HL-60 (cell line): ENCODE results near the gene WDR27.

Experiments
- DNase-seq, 2 experiments: peaks; one replicate each; pipeline ENCODE4 v3.0.0-alpha.2; 2010 to 2020; ENCODE audit warnings: low read depth in 1 of 2, low spot score in 1 of 2
- H3K27ac ChIP-seq: fragments of 250-450 bp; sonication (Bioruptor Pico); replicated peaks from 2 replicates; pipeline ENCODE4 v1.5.1; 2020; ENCODE audit warnings: mild to moderate bottlenecking, moderate library complexity
- H3K27me3 ChIP-seq: fragments of 250-450 bp; sonication (Bioruptor Pico); 2 replicates; pipeline ENCODE4 v1.5.1; 2021; ENCODE audit warnings: mild to moderate bottlenecking, moderate library complexity; ENCODE audit not compliant: insufficient read depth, poor library complexity, severe bottlenecking
- H3K4me3 ChIP-seq: replicated peaks from 2 replicates; pipeline ENCODE4 v1.5.1; 2011; ENCODE audit warnings: mild to moderate bottlenecking, control low read depth, low read length; ENCODE audit not compliant: insufficient read depth
- GABPA ChIP-seq: IDR thresholded peaks from 2 replicates; pipeline ENCODE4 v1.6.1; 2012; ENCODE audit warnings: low read depth
- POLR2AphosphoS5 ChIP-seq: IDR thresholded peaks from 2 replicates; pipeline ENCODE4 v1.6.1; 2012; ENCODE audit warnings: low read depth
- SPI1 ChIP-seq: IDR thresholded peaks from 2 replicates; pipeline ENCODE4 v1.6.1; 2012; ENCODE audit warnings: low read depth, mild to moderate bottlenecking, borderline replicate concordance
- TF ChIP-seq, protein P1 (sequence below): IDR thresholded peaks from one replicate; pipeline ENCODE4 v1.5.1; 2011; ENCODE audit warnings: low read length, control low read depth, inconsistent platforms; ENCODE audit not compliant: insufficient read depth
- TF ChIP-seq, protein P2 (sequence below): IDR thresholded peaks from 2 replicates; pipeline ENCODE4 v1.6.1; 2012; ENCODE audit warnings: low read depth; ENCODE audit not compliant: insufficient replicate concordance

Gene WDR27

DNA sequence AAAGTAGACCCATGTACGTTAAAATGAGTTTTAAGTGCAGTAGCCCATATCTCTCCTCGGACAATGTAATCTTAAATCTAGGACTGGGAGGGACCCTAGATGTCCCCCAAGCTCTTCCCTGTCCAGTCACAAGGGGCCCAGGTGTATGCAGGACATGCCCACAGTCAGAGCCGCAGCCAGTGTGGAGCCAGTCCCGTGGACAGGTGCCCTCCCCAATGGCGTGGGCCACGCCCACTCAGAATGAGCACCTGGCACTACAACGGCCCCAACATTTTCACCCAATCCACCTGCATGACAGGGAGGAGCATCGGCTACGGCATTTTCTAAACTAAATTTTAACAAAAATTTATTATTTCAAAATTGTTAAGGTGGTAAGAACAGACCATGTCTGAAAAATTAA is 53.2 kb downstream of the WDR27 start:
- DNase-seq: no peak
- Histone ChIP-seq H3K4me3 (no peak overlapping the region), H3K27ac (no peak overlapping the region), H3K27me3 (no peaks in the 10 kb centered on the region)
- TF ChIP-seq, protein P1, sequence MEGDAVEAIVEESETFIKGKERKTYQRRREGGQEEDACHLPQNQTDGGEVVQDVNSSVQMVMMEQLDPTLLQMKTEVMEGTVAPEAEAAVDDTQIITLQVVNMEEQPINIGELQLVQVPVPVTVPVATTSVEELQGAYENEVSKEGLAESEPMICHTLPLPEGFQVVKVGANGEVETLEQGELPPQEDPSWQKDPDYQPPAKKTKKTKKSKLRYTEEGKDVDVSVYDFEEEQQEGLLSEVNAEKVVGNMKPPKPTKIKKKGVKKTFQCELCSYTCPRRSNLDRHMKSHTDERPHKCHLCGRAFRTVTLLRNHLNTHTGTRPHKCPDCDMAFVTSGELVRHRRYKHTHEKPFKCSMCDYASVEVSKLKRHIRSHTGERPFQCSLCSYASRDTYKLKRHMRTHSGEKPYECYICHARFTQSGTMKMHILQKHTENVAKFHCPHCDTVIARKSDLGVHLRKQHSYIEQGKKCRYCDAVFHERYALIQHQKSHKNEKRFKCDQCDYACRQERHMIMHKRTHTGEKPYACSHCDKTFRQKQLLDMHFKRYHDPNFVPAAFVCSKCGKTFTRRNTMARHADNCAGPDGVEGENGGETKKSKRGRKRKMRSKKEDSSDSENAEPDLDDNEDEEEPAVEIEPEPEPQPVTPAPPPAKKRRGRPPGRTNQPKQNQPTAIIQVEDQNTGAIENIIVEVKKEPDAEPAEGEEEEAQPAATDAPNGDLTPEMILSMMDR: no peak
- TF ChIP-seq, protein P2, sequence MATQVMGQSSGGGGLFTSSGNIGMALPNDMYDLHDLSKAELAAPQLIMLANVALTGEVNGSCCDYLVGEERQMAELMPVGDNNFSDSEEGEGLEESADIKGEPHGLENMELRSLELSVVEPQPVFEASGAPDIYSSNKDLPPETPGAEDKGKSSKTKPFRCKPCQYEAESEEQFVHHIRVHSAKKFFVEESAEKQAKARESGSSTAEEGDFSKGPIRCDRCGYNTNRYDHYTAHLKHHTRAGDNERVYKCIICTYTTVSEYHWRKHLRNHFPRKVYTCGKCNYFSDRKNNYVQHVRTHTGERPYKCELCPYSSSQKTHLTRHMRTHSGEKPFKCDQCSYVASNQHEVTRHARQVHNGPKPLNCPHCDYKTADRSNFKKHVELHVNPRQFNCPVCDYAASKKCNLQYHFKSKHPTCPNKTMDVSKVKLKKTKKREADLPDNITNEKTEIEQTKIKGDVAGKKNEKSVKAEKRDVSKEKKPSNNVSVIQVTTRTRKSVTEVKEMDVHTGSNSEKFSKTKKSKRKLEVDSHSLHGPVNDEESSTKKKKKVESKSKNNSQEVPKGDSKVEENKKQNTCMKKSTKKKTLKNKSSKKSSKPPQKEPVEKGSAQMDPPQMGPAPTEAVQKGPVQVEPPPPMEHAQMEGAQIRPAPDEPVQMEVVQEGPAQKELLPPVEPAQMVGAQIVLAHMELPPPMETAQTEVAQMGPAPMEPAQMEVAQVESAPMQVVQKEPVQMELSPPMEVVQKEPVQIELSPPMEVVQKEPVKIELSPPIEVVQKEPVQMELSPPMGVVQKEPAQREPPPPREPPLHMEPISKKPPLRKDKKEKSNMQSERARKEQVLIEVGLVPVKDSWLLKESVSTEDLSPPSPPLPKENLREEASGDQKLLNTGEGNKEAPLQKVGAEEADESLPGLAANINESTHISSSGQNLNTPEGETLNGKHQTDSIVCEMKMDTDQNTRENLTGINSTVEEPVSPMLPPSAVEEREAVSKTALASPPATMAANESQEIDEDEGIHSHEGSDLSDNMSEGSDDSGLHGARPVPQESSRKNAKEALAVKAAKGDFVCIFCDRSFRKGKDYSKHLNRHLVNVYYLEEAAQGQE: no peak
- TF ChIP-seq POLR2AphosphoS5: no peak

- no peak for TF ChIP-seq SPI1
- no peak for TF ChIP-seq POLR2AphosphoS5
- TF ChIP-seq, protein P1: no peak
- no peak for TF ChIP-seq GABPA
- TF ChIP-seq, protein P2: no peak
- H3K27me3 ChIP-seq: no peaks in the 10 kb centered on the region
- H3K4me3 ChIP-seq: no peak overlapping the region
- DNase-seq: no peak
- no peak overlapping the region for H3K27ac ChIP-seq
Observed at GRCh38 chr6:169648092-169648491, 53.7 kb downstream of the WDR27 start.

DNA sequence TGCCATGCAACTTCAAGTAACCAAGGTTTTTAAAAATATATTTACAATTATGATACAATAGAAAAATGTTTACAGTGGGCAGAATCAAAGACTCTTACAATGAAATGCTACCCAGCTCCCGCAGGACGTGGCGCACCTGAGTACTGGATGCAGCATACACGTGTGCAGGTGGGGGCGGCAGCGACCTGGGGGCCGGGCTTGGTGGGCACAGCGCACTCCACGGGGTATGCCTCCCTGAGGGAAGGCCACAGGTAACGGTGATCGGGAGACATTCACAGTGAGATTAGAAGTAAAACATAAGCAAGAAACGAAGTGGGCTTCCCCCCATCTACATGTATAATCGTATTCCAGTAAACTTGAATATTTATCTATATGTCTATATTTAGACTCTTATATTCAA is 54.2 kb downstream of the WDR27 start:
- TF ChIP-seq, protein P1: no peak
- TF ChIP-seq POLR2AphosphoS5: no peak
- no peak for TF ChIP-seq SPI1
- TF ChIP-seq, protein P2: no peak
- no peak for TF ChIP-seq GABPA
- H3K4me3 ChIP-seq: no peak overlapping the region
- H3K27ac ChIP-seq: no peak overlapping the region
- no peaks in the 10 kb centered on the region for H3K27me3 ChIP-seq
- DNase-seq: no peak
